H1 (cell line): Measurements from ENCODE around the gene TMED8. TPM values are rescaled to one million over a fixed set of nuclear protein-coding genes. Genes with fewer than 3 reads are reported as not detected.

ENCODE experiments used
- CTCF ChIA-PET: fragments of 300-600 bp; sonication (Branson Sonifier 250); formaldehyde crosslinking; loops from one replicate; lab custom pipeline; 2021; ENCODE audit not compliant: partially characterized antibody; lab: Charles Lee
- POLR2A ChIA-PET: fragments of 300-600 bp; sonication (Branson Sonifier 250); formaldehyde crosslinking; loops from one replicate; lab custom pipeline; 2021; ENCODE audit warnings: inconsistent platforms; ENCODE audit not compliant: partially characterized antibody; lab: Charles Lee
- DNase-seq, 2 experiments: peaks; one replicate each; pipeline versions ENCODE4 v3.0.0 to v3.0.0-alpha.2; 2010 to 2022; ENCODE audit warnings: low spot score in 2 of 2, low read depth in 1 of 2, mixed read lengths in 1 of 2
- FAIRE-seq: peaks from 2 replicates; lab custom pipeline; 2011; peaks lifted over from hg19 to GRCh38; lab: Jason Lieb, UNC
- H2AFZ ChIP-seq: 2 replicates; pipeline ENCODE4 v1.8.1; 2012; ENCODE audit warnings: low read length, inconsistent platforms
- H2AK5ac ChIP-seq: 2 replicates; pipeline ENCODE4 v1.6.1; 2013; ENCODE audit warnings: low read depth, low read length
- H2BK120ac ChIP-seq: replicated peaks from 2 replicates; pipeline ENCODE3; 2013; ENCODE audit warnings: low read depth, low read length, inconsistent platforms
- H2BK12ac ChIP-seq: 2 replicates; pipeline ENCODE4 v1.6.1; 2013; ENCODE audit warnings: low read depth, low read length
- H2BK15ac ChIP-seq: 2 replicates; pipeline ENCODE4 v1.6.1; 2013; ENCODE audit warnings: low read length
- H2BK20ac ChIP-seq: 2 replicates; pipeline ENCODE4 v1.6.1; 2013; ENCODE audit warnings: low read length
- H2BK5ac ChIP-seq: 2 replicates; pipeline ENCODE4 v1.6.1; 2013; ENCODE audit warnings: low read depth, low read length
- H3K14ac ChIP-seq: 2 replicates; pipeline ENCODE4 v1.6.1; 2013; ENCODE audit warnings: inconsistent platforms; ENCODE audit not compliant: insufficient read length
- H3K18ac ChIP-seq: 2 replicates; pipeline ENCODE4 v1.6.1; 2013; ENCODE audit warnings: low read length; ENCODE audit errors: extremely low read depth
- H3K23ac ChIP-seq: 2 replicates; pipeline ENCODE4 v1.6.1; 2013; ENCODE audit warnings: inconsistent platforms; ENCODE audit not compliant: insufficient read length
- H3K23me2 ChIP-seq: 2 replicates; pipeline ENCODE4 v1.6.1; 2013; ENCODE audit warnings: low read depth, low read length
- H3K27ac ChIP-seq: 2 replicates; pipeline ENCODE4 v1.6.1; 2011; ENCODE audit warnings: low read depth, low read length, inconsistent platforms
- H3K27me3 ChIP-seq, 4 experiments: replicated peaks in 1 of 4; 1 replicate in 1 of 4; 2 replicates in 3 of 4; pipeline versions ENCODE4 v1.6.1 to v1.8.1; 2011 to 2013; ENCODE audit warnings: low read length in 3 of 4, mild to moderate bottlenecking in 3 of 4, inconsistent platforms in 2 of 4, mixed read lengths in 2 of 4, moderate library complexity in 1 of 4; ENCODE audit not compliant: control insufficient read depth in 3 of 4, insufficient read depth in 3 of 4; ENCODE audit errors: extremely low read depth in 1 of 4
- H3K36me3 ChIP-seq, 4 experiments: 2 replicates each; pipeline versions ENCODE4 v1.6.1 to v1.8.1; 2011 to 2013; ENCODE audit warnings: mild to moderate bottlenecking in 4 of 4, low read length in 3 of 4, moderate library complexity in 2 of 4, control low read depth in 1 of 4, inconsistent platforms in 1 of 4; ENCODE audit not compliant: insufficient read depth in 4 of 4, control insufficient read depth in 2 of 4
- H3K4ac ChIP-seq: replicated peaks from 2 replicates; pipeline ENCODE3; 2013; ENCODE audit warnings: low read length, low read depth, mixed read lengths, inconsistent platforms; ENCODE audit not compliant: insufficient read length
- H3K4me1 ChIP-seq, 4 experiments: replicated peaks in 1 of 4; 1 replicate in 1 of 4; 2 replicates in 3 of 4; pipeline versions ENCODE4 v1.6.1 to v1.8.1; 2011 to 2013; ENCODE audit warnings: low read length in 3 of 4, inconsistent platforms in 2 of 4, mixed read lengths in 1 of 4; ENCODE audit not compliant: insufficient read depth in 4 of 4, control insufficient read depth in 3 of 4
- H3K4me2 ChIP-seq, 2 experiments: 2 replicates each; pipeline versions ENCODE4 v1.6.1 to v1.8.1; 2011 to 2013; ENCODE audit warnings: low read depth in 2 of 2, low read length in 2 of 2, control low read depth in 1 of 2, inconsistent platforms in 1 of 2, mild to moderate bottlenecking in 1 of 2; ENCODE audit not compliant: insufficient read depth in 1 of 2
- H3K4me3 ChIP-seq, 4 experiments: fragments of 200-600, 300-600 bp in 1 of 4; sonication (generic), shearing (Covaris generic), sonication (Bioruptor Twin) in 1 of 4; 2 replicates each; pipeline versions ENCODE4 v1.5.1 to v1.8.1; 2011 to 2016; ENCODE audit warnings: low read length in 4 of 4, low read depth in 3 of 4, control low read depth in 2 of 4, inconsistent platforms in 2 of 4, mild to moderate bottlenecking in 2 of 4, mixed read lengths in 1 of 4, moderate library complexity in 1 of 4; ENCODE audit not compliant: insufficient read depth in 2 of 4; ENCODE audit errors: extremely low read depth in 1 of 4
- H3K56ac ChIP-seq: replicated peaks from 2 replicates; pipeline ENCODE3; 2013; ENCODE audit warnings: low read depth, mild to moderate bottlenecking, mixed read lengths, low read length, inconsistent platforms; ENCODE audit not compliant: insufficient read length
- H3K79me1 ChIP-seq: 2 replicates; pipeline ENCODE4 v1.6.1; 2013; ENCODE audit warnings: low read depth, low read length, control low read depth
- H3K79me2 ChIP-seq, 2 experiments: 2 replicates each; pipeline versions ENCODE4 v1.6.1 to v1.8.1; 2012 to 2013; ENCODE audit warnings: low read length in 2 of 2, mild to moderate bottlenecking in 2 of 2, inconsistent platforms in 1 of 2; ENCODE audit not compliant: insufficient read depth in 2 of 2, control insufficient read depth in 1 of 2
- H3K9ac ChIP-seq, 4 experiments: replicated peaks in 1 of 4; 1 replicate in 1 of 4; 2 replicates in 3 of 4; pipeline versions ENCODE4 v1.6.1 to v1.8.1; 2011 to 2013; ENCODE audit warnings: low read depth in 3 of 4, low read length in 3 of 4, control low read depth in 2 of 4, mild to moderate bottlenecking in 2 of 4, moderate library complexity in 2 of 4, inconsistent platforms in 1 of 4; ENCODE audit errors: extremely low read depth in 1 of 4
- H3K9me3 ChIP-seq, 2 experiments: 2 replicates each; pipeline versions ENCODE4 v1.6.1 to v1.8.1; 2012 to 2013; ENCODE audit warnings: mild to moderate bottlenecking in 2 of 2, moderate library complexity in 2 of 2, control low read depth in 1 of 2, inconsistent platforms in 1 of 2, low read depth in 1 of 2, low read length in 1 of 2, mixed read lengths in 1 of 2; ENCODE audit not compliant: insufficient read depth in 2 of 2
- H4K20me1 ChIP-seq, 2 experiments: replicated peaks in 1 of 2; 2 replicates each; pipeline versions ENCODE3 to v1.8.1; 2011 to 2013; ENCODE audit warnings: inconsistent platforms in 2 of 2, low read length in 2 of 2, mild to moderate bottlenecking in 1 of 2; ENCODE audit not compliant: insufficient read depth in 2 of 2, control insufficient read depth in 1 of 2
- H4K5ac ChIP-seq: 2 replicates; pipeline ENCODE4 v1.6.1; 2013; ENCODE audit warnings: low read length, low read depth, mixed read lengths, inconsistent platforms; ENCODE audit not compliant: insufficient read length
- H4K8ac ChIP-seq: 2 replicates; pipeline ENCODE4 v1.8.0; 2013; ENCODE audit warnings: mild to moderate bottlenecking, moderate library complexity, low read length, inconsistent platforms; ENCODE audit not compliant: insufficient read depth; ENCODE audit errors: extremely low read depth
- H4K91ac ChIP-seq: replicated peaks from 2 replicates; pipeline ENCODE3; 2013; ENCODE audit warnings: low read length, mixed read lengths, inconsistent platforms; ENCODE audit not compliant: insufficient read length
- ATF3 ChIP-seq: IDR thresholded peaks from 2 replicates; pipeline ENCODE4 v1.6.1; 2011; ENCODE audit warnings: low read depth, mild to moderate bottlenecking, low read length; ENCODE audit not compliant: insufficient read depth
- BCL11A ChIP-seq, 2 experiments: IDR thresholded peaks; one replicate each; pipeline ENCODE4 v1.6.1; 2011; ENCODE audit warnings: low read depth in 2 of 2, low read length in 2 of 2, mild to moderate bottlenecking in 2 of 2
- GTF2F1 ChIP-seq: IDR thresholded peaks from 2 replicates; pipeline ENCODE4 v1.6.1; 2012; ENCODE audit warnings: low read depth, low read length, improper control_type of control experiment, borderline replicate concordance
- JUND ChIP-seq: IDR thresholded peaks from 2 replicates; pipeline ENCODE4 v1.6.1; 2011; ENCODE audit warnings: mild to moderate bottlenecking, improper control_type of control experiment, low read length
- KDM1A ChIP-seq: fragments of 200-600, 300-600 bp; sonication (generic); IDR thresholded peaks from 2 replicates; pipeline ENCODE4 v1.7.1; 2016; ENCODE audit warnings: mild to moderate bottlenecking, low read length, borderline replicate concordance
- MAFK ChIP-seq: IDR thresholded peaks from 2 replicates; pipeline ENCODE4 v1.6.1; 2012; ENCODE audit warnings: low read depth, mild to moderate bottlenecking, improper control_type of control experiment, low read length
- NANOG ChIP-seq: IDR thresholded peaks from 2 replicates; pipeline ENCODE4 v1.6.1; 2011; ENCODE audit warnings: low read length, low read depth, mild to moderate bottlenecking, inconsistent platforms; ENCODE audit not compliant: insufficient read depth, poor library complexity, severe bottlenecking
- RBBP5 ChIP-seq: IDR thresholded peaks from 2 replicates; pipeline ENCODE4 v1.7.1; 2012; ENCODE audit warnings: low read depth, mild to moderate bottlenecking, inconsistent platforms, low read length, moderate library complexity, borderline replicate concordance
- RNF2 ChIP-seq: fragments of 200-900, 300-1000 bp; sonication (generic); IDR thresholded peaks from 2 replicates; pipeline ENCODE4 v1.7.1; 2016; ENCODE audit warnings: borderline replicate concordance, low read depth, mild to moderate bottlenecking, antibody characterized with exemption, low read length; ENCODE audit not compliant: poor library complexity, severe bottlenecking; ENCODE audit errors: missing control alignments
- SP1 ChIP-seq: IDR thresholded peaks from 2 replicates; pipeline ENCODE4 v1.6.1; 2011; ENCODE audit warnings: low read depth, low read length
- TAF7 ChIP-seq: optimal IDR thresholded peaks from 2 replicates; pipeline ENCODE3; 2011; ENCODE audit warnings: low read depth, mild to moderate bottlenecking, inconsistent platforms, low read length, moderate library complexity, borderline replicate concordance
- ZNF274 ChIP-seq: IDR thresholded peaks from 2 replicates; pipeline ENCODE4 v1.7.0; 2012; ENCODE audit warnings: low read length, borderline replicate concordance; ENCODE audit errors: extremely low read depth
- WGBS, 2 experiments: shearing (Covaris generic) in 1 of 2; methylation state at CpG; one replicate each; pipeline versions ENCODE4 v1.1.6 to v1.1.7; 2013 to 2015; ENCODE audit warnings: low lambda C conversion rate in 2 of 2, mixed read lengths in 2 of 2, inconsistent platforms in 1 of 2, low coverage in 1 of 2, missing lambda C conversion rate in 1 of 2; ENCODE audit not compliant: insufficient replicate concordance in 2 of 2, insufficient coverage in 1 of 2, insufficient read length in 1 of 2; ENCODE audit errors: extremely low coverage in 1 of 2, missing lambda C conversion rate in 1 of 2; 5-methylcytosine and 5-hydroxymethylcytosine counted together
- polyA plus RNA-seq, 7 experiments: library from polyadenylated mRNA; depleted of rRNA in 3 of 7; stranded (reverse) in 5 of 7; unstranded in 2 of 7; fragments of >200 nt in 5 of 7; fragments of 200-250 nt in 2 of 7; gene quantifications; 1 replicate in 5 of 7; 2 replicates in 1 of 7; 4 replicates in 1 of 7; pipeline versions ENCODE4 v1.2.1 to v1.2.3, GENCODE V29; 2011 to 2013; ENCODE audit warnings: missing spikeins in 2 of 7, mixed read lengths in 2 of 7
- total RNA-seq: library from RNA; stranded (reverse); fragmentation: NEBNext Ultra II Directional; extraction: Animal tissue kit (Norgen Biotek cat#: 25700); gene quantifications from 2 replicates; pipeline ENCODE4 v1.2.1, GENCODE V29; 2021

The TMED8 gene
- total and polyA plus RNA-seq, 2 of the 8 experiments (the other 6 are each of a cell fraction or from before 2014, with no cell fraction given): 5.5 to 13.4 TPM

- no peak overlapping the region for H2BK120ac ChIP-seq
- H3K23me2 ChIP-seq: no peaks in the 10 kb centered on the region
- H3K9ac ChIP-seq: no peak overlapping the region
- no peak overlapping the region for H3K56ac ChIP-seq
- no peak overlapping the region for H3K4me3 ChIP-seq
- H2BK15ac ChIP-seq: no peak overlapping the region
- H2AK5ac ChIP-seq: no peak overlapping the region
- peaks cover 7 to 20% (median 15%) of the 10 kb centered on the region in 4 experiments; a peak in 6 of 7 replicates for H3K4me1 ChIP-seq
- CTCF ChIA-PET: interaction anchor here (0.8 to 8.6 kb wide), 5 partner anchors 9 to 167 kb away, joined by 3 to 353 read pairs (median 4); no protein-coding TSS in a partner anchor
- H3K9me3 ChIP-seq: no peaks in the 10 kb centered on the region
- peaks cover 0 to 19% of the 10 kb centered on the region in 2 experiments; a peak in 1 of 4 replicates for H3K79me2 ChIP-seq
- WGBS, 2 experiments: 88% methylated on average over 4 of the region's 4 CpGs; no CpG with 5 or more reads in 1 of the 2 experiments
- no peak overlapping the region for H3K27ac ChIP-seq
- FAIRE-seq: no peak
- H4K5ac ChIP-seq: no peak overlapping the region
- H4K20me1 ChIP-seq: no peaks in the 10 kb centered on the region
- POLR2A ChIA-PET: interaction anchor here (1.0 kb wide), 1 partner anchor 49 kb away, joined by 3 read pairs; no protein-coding TSS in a partner anchor
- H3K79me1 ChIP-seq: peaks cover 6% of the 10 kb centered on the region
- no peak overlapping the region for H2BK12ac ChIP-seq
- H4K8ac ChIP-seq: no peak overlapping the region
- H3K23ac ChIP-seq: no peak overlapping the region
- H3K14ac ChIP-seq: no peak overlapping the region
- DNase-seq: no peak
- no peak overlapping the region for H3K4ac ChIP-seq
- no peak overlapping the region for H2BK5ac ChIP-seq
- no peak overlapping the region for H4K91ac ChIP-seq
- H3K27me3 ChIP-seq: no peaks in the 10 kb centered on the region
- no peak overlapping the region for H2AFZ ChIP-seq
- H3K18ac ChIP-seq: no peak overlapping the region
- H3K4me2 ChIP-seq: no peak overlapping the region
- no peak overlapping the region for H2BK20ac ChIP-seq
- no peaks in the 10 kb centered on the region; a peak in 1 of 8 replicates for H3K36me3 ChIP-seq
- no peak for TF ChIP-seq GTF2F1
- no peak for TF ChIP-seq MAFK
- TF ChIP-seq RBBP5: no peak
- TF ChIP-seq SP1: no peak
- TF ChIP-seq BCL11A (IDR thresholded peaks at IDR 0.05; ENCODE audit: low read depth in 2 of 2, low read length in 2 of 2): no peak
- TF ChIP-seq TAF7: no peak
- TF ChIP-seq NANOG: no peak
- TF ChIP-seq ZNF274: no peak
- TF ChIP-seq RNF2: no peak
- no peak for TF ChIP-seq KDM1A
- TF ChIP-seq JUND: no peak
- TF ChIP-seq ATF3: no peak
Observed at GRCh38 chr14:77310026-77310425, 66.9 kb downstream of the TMED8 start.
